Mammary epithelial cell (primary cell): ENCODE results near the gene SYVN1.

Experiments
- CTCF ChIP-seq, 2 donors: IDR thresholded peaks in 1 of 2; conservative IDR thresholded peaks in 1 of 2; 2 replicates each; pipeline ENCODE4 v1.5.1; 2011 to 2012; ENCODE audit warnings: inconsistent platforms in 2 of 2, low read length in 2 of 2, mild to moderate bottlenecking in 2 of 2, control low read depth in 1 of 2, low read depth in 1 of 2; ENCODE audit not compliant: insufficient read depth in 1 of 2; ENCODE audit errors: extremely low read depth in 1 of 2
- EZH2 ChIP-seq: IDR thresholded peaks from 2 replicates; pipeline ENCODE4 v1.6.1; 2012; ENCODE audit warnings: low read length, inconsistent platforms, borderline replicate concordance

GRCh38 chr11:65085446-65085845, 48.9 kb downstream of the SYVN1 start:
- no peak for TF ChIP-seq CTCF (conservative IDR thresholded peaks at IDR 0.05 in 1 of 2, IDR thresholded peaks at IDR 0.05 in 1 of 2; ENCODE audit: extremely low read depth in 1 of 2, insufficient read depth in 1 of 2, low read depth in 1 of 2, low read length in 2 of 2)
- no peak for TF ChIP-seq EZH2
